ENCODE results near the gene OR1F1. TPM values are rescaled to one million over a fixed set of nuclear protein-coding genes. Genes with fewer than 3 reads are reported as not detected.

Gene OR1F1
- total and polyA plus RNA-seq, 9 of the 15 experiments (the other 6 are each of a cell fraction or from before 2014, with no cell fraction given), result 0.15 to 0.61 (median 0.35) TPM; not detected in 3

- TF ChIP-seq REST (IDR thresholded peaks at IDR 0.05; ENCODE audit: borderline replicate concordance) (no peak), REST (CRISPR knock-in tag; IDR thresholded peaks at IDR 0.05; ENCODE audit: low read depth) (no peak), CEBPB (tag; IDR thresholded peaks at IDR 0.05) (no peak), HMGN3 (IDR thresholded peaks at IDR 0.05; ENCODE audit: borderline replicate concordance, extremely low read depth, insufficient read length, low read depth, low read length) (peak; percentile 24), ADNP (tag; IDR thresholded peaks at IDR 0.05) (peak; percentile 79; the same call in 1 of the 2 replicates), PCBP2 (IDR thresholded peaks at IDR 0.05; ENCODE audit: low read depth, low read length, poor library complexity, severe bottlenecking) (no peak), AFF4 (CRISPR knock-in tag; IDR thresholded peaks at IDR 0.05) (no peak), ZBTB1 (CRISPR knock-in tag; IDR thresholded peaks at IDR 0.05; ENCODE audit: borderline replicate concordance, low read depth) (0 out of 2 replicates have a peak, but pooled peaks have one; percentile 46)
Measured at GRCh38 chr16:3188925-3189825, 1.2 kb downstream of the OR1F1 start (continued).
